Activated naive CD4-positive, alpha-beta T cell treated with anti-CD3 and anti-CD28 coated beads, Interleukin-2, amount 10 ng/mL, durations not matched to agents 7 days and 5 days (primary cell): Measurements from ENCODE around the gene CLEC4G.

Experiments
- CTCF ChIA-PET: fragments of 350-600 bp; sonication (Branson Sonifier 250); formaldehyde crosslinking; loops from one replicate; lab custom pipeline; 2021; ENCODE audit warnings: antibody characterized with exemption; lab: Charles Lee
- DNase-seq: peaks from one replicate; pipeline ENCODE4 v3.0.0-alpha.2; 2020
- H3K27ac Mint-ChIP-seq: one replicate; pipeline ENCODE4 v1.8.0; 2021; ENCODE audit warnings: mild to moderate bottlenecking, moderate library complexity, mixed read lengths
- H3K27me3 Mint-ChIP-seq: one replicate; pipeline ENCODE4 v1.8.0; 2021; ENCODE audit warnings: mild to moderate bottlenecking, mixed read lengths
- H3K36me3 Mint-ChIP-seq: one replicate; pipeline ENCODE4 v1.8.0; 2021; ENCODE audit warnings: mixed read lengths
- H3K4me1 Mint-ChIP-seq: one replicate; pipeline ENCODE4 v1.8.0; 2021; ENCODE audit warnings: mixed read lengths
- H3K4me3 Mint-ChIP-seq: one replicate; pipeline ENCODE4 v1.8.0; 2021; ENCODE audit warnings: mild to moderate bottlenecking, moderate library complexity, mixed read lengths
- H3K9me3 Mint-ChIP-seq: one replicate; pipeline ENCODE4 v1.8.0; 2021; ENCODE audit warnings: mixed read lengths

The CLEC4G gene

GRCh38 chr19:7703332-7703731 lies 28.6 kb downstream of the CLEC4G start:
- no peak overlapping the region for H3K4me3 Mint-ChIP-seq
- H3K9me3 Mint-ChIP-seq, result no peaks in the 10 kb centered on the region
- peak overlapping the region; percentile 24 for H3K27ac Mint-ChIP-seq
- H3K4me1 Mint-ChIP-seq, result peaks cover 38% of the 10 kb centered on the region
- H3K36me3 Mint-ChIP-seq, result peaks cover 1% of the 10 kb centered on the region
- peaks cover 68% of the 10 kb centered on the region for H3K27me3 Mint-ChIP-seq
- CTCF ChIA-PET, result interaction anchor here (1.0 kb wide), 1 partner anchor 23 kb away, joined by 3 read pairs; the partner anchor contains the start of gene TRAPPC5
- no peak for DNase-seq

GRCh38 chr19:7701654-7702457 lies 30.1 kb downstream of the CLEC4G start, which contains the start of gene FCER2:
TSS of gene FCER2 (minus strand) at chr19:7702131. CDS start at chr19:7699760, 2,371 bp downstream.
- Mint-ChIP-seq H3K9me3 (no peaks in the 10 kb centered on the region), H3K27ac (peak within 1 kb of the TSS; percentile 5), H3K27me3 (peaks cover 75% of the 10 kb centered on the region), H3K4me1 (peaks cover 32% of the 10 kb centered on the region), H3K4me3 (no peak within 1 kb of the TSS), H3K36me3 (peaks cover 1% of the 10 kb centered on the region)
- DNase-seq, result no peak
- CTCF ChIA-PET, result interaction anchor here (1.9 kb wide), 1 partner anchor 21 kb away, joined by 5 read pairs; the partner anchor contains the start of gene TRAPPC5

GRCh38 chr19:7701049-7701653 lies 30.8 kb downstream of the CLEC4G start:
- H3K4me1 Mint-ChIP-seq, result peaks cover 25% of the 10 kb centered on the region
- H3K9me3 Mint-ChIP-seq, result no peaks in the 10 kb centered on the region
- no peak for DNase-seq
- no peaks in the 10 kb centered on the region for H3K36me3 Mint-ChIP-seq
- H3K27me3 Mint-ChIP-seq, result peaks cover 76% of the 10 kb centered on the region
- H3K27ac Mint-ChIP-seq, result no peak overlapping the region
- no peak overlapping the region for H3K4me3 Mint-ChIP-seq
- CTCF ChIA-PET, result interaction anchor here (1.9 kb wide), 1 partner anchor 21 kb away, joined by 5 read pairs; the partner anchor contains the start of gene TRAPPC5

- H3K36me3 Mint-ChIP-seq, result no peaks in the 10 kb centered on the region
- H3K4me3 Mint-ChIP-seq, result no peak overlapping the region
- DNase-seq, result no peak
- peaks cover 10% of the 10 kb centered on the region for H3K4me1 Mint-ChIP-seq
- no peak overlapping the region for H3K27ac Mint-ChIP-seq
- H3K9me3 Mint-ChIP-seq, result no peaks in the 10 kb centered on the region
- CTCF ChIA-PET, result interaction anchor here (1.9 kb wide), 1 partner anchor 19 kb away, joined by 5 read pairs; the partner anchor contains the start of gene TRAPPC5
- H3K27me3 Mint-ChIP-seq, result peaks cover 68% of the 10 kb centered on the region
Observed at GRCh38 chr19:7699417-7700401, 32.2 kb downstream of the CLEC4G start.

- Mint-ChIP-seq H3K4me1 (peaks cover 3% of the 10 kb centered on the region), H3K4me3 (no peak overlapping the region), H3K9me3 (no peaks in the 10 kb centered on the region), H3K36me3 (no peaks in the 10 kb centered on the region), H3K27ac (no peak overlapping the region), H3K27me3 (peaks cover 63% of the 10 kb centered on the region)
- no peak for DNase-seq
- CTCF ChIA-PET, result interaction anchor here (1.5 kb wide), 1 partner anchor 18 kb away, joined by 3 read pairs; the partner anchor contains the start of gene TRAPPC5
Observed at GRCh38 chr19:7699003-7699402, 32.9 kb downstream of the CLEC4G start.

- no peak overlapping the region for H3K4me3 Mint-ChIP-seq
- no peaks in the 10 kb centered on the region for H3K4me1 Mint-ChIP-seq
- no peak overlapping the region for H3K27ac Mint-ChIP-seq
- CTCF ChIA-PET, result interaction anchor here (1.5 kb wide), 1 partner anchor 18 kb away, joined by 3 read pairs; the partner anchor contains the start of gene TRAPPC5
- H3K36me3 Mint-ChIP-seq, result no peaks in the 10 kb centered on the region
- H3K27me3 Mint-ChIP-seq, result peaks cover 59% of the 10 kb centered on the region
- no peaks in the 10 kb centered on the region for H3K9me3 Mint-ChIP-seq
- DNase-seq, result no peak
Observed at GRCh38 chr19:7698583-7698982, 33.3 kb downstream of the CLEC4G start.

GRCh38 chr19:7697721-7698287 lies 34.1 kb downstream of the CLEC4G start:
- DNase-seq, result no peak
- H3K4me1 Mint-ChIP-seq, result no peaks in the 10 kb centered on the region
- no peaks in the 10 kb centered on the region for H3K9me3 Mint-ChIP-seq
- CTCF ChIA-PET, result interaction anchor here (1.5 kb wide), 1 partner anchor 17 kb away, joined by 3 read pairs; the partner anchor contains the start of gene TRAPPC5
- H3K27me3 Mint-ChIP-seq, result peaks cover 52% of the 10 kb centered on the region
- H3K36me3 Mint-ChIP-seq, result no peaks in the 10 kb centered on the region
- H3K27ac Mint-ChIP-seq, result no peak overlapping the region
- H3K4me3 Mint-ChIP-seq, result no peak overlapping the region

- Mint-ChIP-seq H3K36me3 (no peaks in the 10 kb centered on the region), H3K27ac (no peak overlapping the region), H3K4me3 (no peak overlapping the region), H3K4me1 (no peaks in the 10 kb centered on the region), H3K27me3 (peaks cover 27% of the 10 kb centered on the region), H3K9me3 (no peaks in the 10 kb centered on the region)
- CTCF ChIA-PET, result interaction anchor here (0.6 kb wide), 1 partner anchor 197 kb away, joined by 3 read pairs; no protein-coding TSS in a partner anchor
- no peak for DNase-seq
Observed at GRCh38 chr19:7694499-7694898, 37.4 kb downstream of the CLEC4G start.

GRCh38 chr19:7692417-7693088 lies 39.4 kb downstream of the CLEC4G start:
- Mint-ChIP-seq H3K9me3 (no peaks in the 10 kb centered on the region), H3K27ac (no peak overlapping the region), H3K27me3 (peaks cover 15% of the 10 kb centered on the region), H3K4me3 (no peak overlapping the region), H3K4me1 (no peaks in the 10 kb centered on the region), H3K36me3 (no peaks in the 10 kb centered on the region)
- DNase-seq, result no peak
- CTCF ChIA-PET, result no interaction called here

GRCh38 chr19:7691497-7691896 lies 40.4 kb downstream of the CLEC4G start:
- H3K4me1 Mint-ChIP-seq, result no peaks in the 10 kb centered on the region
- no peak for DNase-seq
- CTCF ChIA-PET, result no interaction called here
- H3K9me3 Mint-ChIP-seq, result no peaks in the 10 kb centered on the region
- H3K27ac Mint-ChIP-seq, result no peak overlapping the region
- no peaks in the 10 kb centered on the region for H3K36me3 Mint-ChIP-seq
- H3K27me3 Mint-ChIP-seq, result peaks cover 5% of the 10 kb centered on the region
- H3K4me3 Mint-ChIP-seq, result no peak overlapping the region

GRCh38 chr19:7690779-7691258 lies 41.1 kb downstream of the CLEC4G start:
- Mint-ChIP-seq H3K27me3 (peaks cover 4% of the 10 kb centered on the region), H3K4me3 (no peak overlapping the region), H3K27ac (no peak overlapping the region), H3K4me1 (no peaks in the 10 kb centered on the region), H3K36me3 (no peaks in the 10 kb centered on the region), H3K9me3 (no peaks in the 10 kb centered on the region)
- CTCF ChIA-PET, result interaction anchor here (1.3 kb wide), 1 partner anchor 10 kb away, joined by 4 read pairs; the partner anchor contains the start of gene TRAPPC5
- DNase-seq, result no peak

- no peak overlapping the region for H3K27ac Mint-ChIP-seq
- H3K27me3 Mint-ChIP-seq, result peaks cover 4% of the 10 kb centered on the region
- no peak for DNase-seq
- CTCF ChIA-PET, result no interaction called here
- H3K9me3 Mint-ChIP-seq, result no peaks in the 10 kb centered on the region
- H3K4me3 Mint-ChIP-seq, result no peak overlapping the region
- H3K4me1 Mint-ChIP-seq, result no peaks in the 10 kb centered on the region
- H3K36me3 Mint-ChIP-seq, result no peaks in the 10 kb centered on the region
Observed at GRCh38 chr19:7689165-7689564, 42.7 kb downstream of the CLEC4G start.

GRCh38 chr19:7687177-7687576 lies 44.7 kb downstream of the CLEC4G start:
- CTCF ChIA-PET, result no interaction called here
- Mint-ChIP-seq H3K9me3 (no peaks in the 10 kb centered on the region), H3K27ac (no peak overlapping the region), H3K27me3 (peaks cover 4% of the 10 kb centered on the region), H3K4me1 (no peaks in the 10 kb centered on the region), H3K36me3 (peaks cover 9% of the 10 kb centered on the region), H3K4me3 (no peak overlapping the region)
- no peak for DNase-seq
